WERI-Rb-1 (cell line): ENCODE results near the gene PIP5K1C.

ENCODE experiments used
- DNase-seq: peaks from one replicate; pipeline ENCODE4 v3.0.0-alpha.2; 2020
- H3K27ac ChIP-seq: fragments of 250-450 bp; sonication (Bioruptor Pico); 2 replicates; pipeline ENCODE4 v1.5.1; 2020; ENCODE audit warnings: mild to moderate bottlenecking, moderate library complexity
- H3K27me3 ChIP-seq: fragments of 250-450 bp; sonication (Bioruptor Pico); 2 replicates; pipeline ENCODE4 v1.5.1; 2021; ENCODE audit warnings: mild to moderate bottlenecking, low read depth, moderate library complexity; ENCODE audit not compliant: insufficient read depth, severe bottlenecking
- H3K36me3 ChIP-seq: fragments of 250-450 bp; sonication (Bioruptor Pico); 2 replicates; pipeline ENCODE4 v1.5.1; 2020; ENCODE audit warnings: mild to moderate bottlenecking, moderate library complexity
- H3K4me3 ChIP-seq: 2 replicates; pipeline ENCODE4 v1.5.1; 2011; ENCODE audit warnings: low read depth, mild to moderate bottlenecking, control low read depth, low read length
- H3K9me3 ChIP-seq: fragments of 250-450 bp; sonication (Bioruptor Pico); 2 replicates; pipeline ENCODE4 v1.5.1; 2021; ENCODE audit warnings: mild to moderate bottlenecking, moderate library complexity; ENCODE audit not compliant: severe bottlenecking
- CTCF ChIP-seq: IDR thresholded peaks from 2 replicates; pipeline ENCODE4 v1.5.1; 2011; ENCODE audit warnings: low read depth, mild to moderate bottlenecking, control low read depth, inconsistent platforms, low read length

PIP5K1C gene

GRCh38 chr19:3684817-3685410 lies 15.4 kb downstream of the PIP5K1C start:
- no peak for DNase-seq
- peaks cover 52% of the 10 kb centered on the region for H3K36me3 ChIP-seq
- no peak overlapping the region for H3K27ac ChIP-seq
- H3K9me3 ChIP-seq = peaks cover 4% of the 10 kb centered on the region
- TF ChIP-seq CTCF = 0 out of 2 replicates have a peak, but pooled peaks have one; percentile 18
- no peak overlapping the region for H3K4me3 ChIP-seq
- no peaks in the 10 kb centered on the region for H3K27me3 ChIP-seq

GRCh38 chr19:3684054-3684816 lies 16.0 kb downstream of the PIP5K1C start:
- Histone ChIP-seq H3K27me3 (no peaks in the 10 kb centered on the region), H3K27ac (no peak overlapping the region), H3K9me3 (peaks cover 4% of the 10 kb centered on the region), H3K4me3 (no peak overlapping the region), H3K36me3 (peaks cover 51% of the 10 kb centered on the region)
- no peak for TF ChIP-seq CTCF
- DNase-seq = no peak

DNA sequence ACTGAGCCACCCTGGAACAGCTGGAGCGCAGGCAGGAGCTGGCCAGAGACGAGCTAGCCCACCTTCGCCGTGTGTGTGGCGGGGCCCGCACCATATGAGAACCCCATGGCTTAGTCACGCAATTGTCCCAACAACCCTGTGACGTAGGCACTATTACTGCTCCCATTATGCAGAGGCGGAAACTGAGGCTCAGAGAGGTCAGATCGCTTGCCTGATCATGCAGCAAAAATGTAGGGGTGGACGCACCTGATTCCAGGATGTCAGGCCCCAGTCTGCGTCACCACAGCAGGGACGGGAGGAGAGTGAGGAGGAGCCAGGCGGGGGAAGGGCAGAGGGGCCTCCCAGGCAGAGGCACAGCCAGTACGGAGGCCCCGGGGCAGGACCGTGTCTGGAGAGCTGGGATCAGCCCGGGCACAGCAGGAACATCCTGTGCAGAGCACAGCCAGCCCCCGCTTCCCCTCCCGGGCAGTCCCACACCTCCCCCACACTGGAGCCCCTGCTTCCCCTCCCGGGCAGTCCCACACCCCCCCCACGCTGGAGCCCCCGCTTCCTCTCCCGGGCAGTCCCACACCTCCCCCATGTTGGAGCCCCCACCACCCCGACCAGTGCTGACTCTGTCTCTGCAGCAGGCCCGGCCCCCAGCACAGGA lies 16.7 kb downstream of the PIP5K1C start:
- TF ChIP-seq CTCF = no peak
- no peaks in the 10 kb centered on the region for H3K27me3 ChIP-seq
- H3K36me3 ChIP-seq = peaks cover 49% of the 10 kb centered on the region
- H3K4me3 ChIP-seq = no peak overlapping the region
- peaks cover 4% of the 10 kb centered on the region for H3K9me3 ChIP-seq
- no peak overlapping the region for H3K27ac ChIP-seq
- DNase-seq = no peak

DNA sequence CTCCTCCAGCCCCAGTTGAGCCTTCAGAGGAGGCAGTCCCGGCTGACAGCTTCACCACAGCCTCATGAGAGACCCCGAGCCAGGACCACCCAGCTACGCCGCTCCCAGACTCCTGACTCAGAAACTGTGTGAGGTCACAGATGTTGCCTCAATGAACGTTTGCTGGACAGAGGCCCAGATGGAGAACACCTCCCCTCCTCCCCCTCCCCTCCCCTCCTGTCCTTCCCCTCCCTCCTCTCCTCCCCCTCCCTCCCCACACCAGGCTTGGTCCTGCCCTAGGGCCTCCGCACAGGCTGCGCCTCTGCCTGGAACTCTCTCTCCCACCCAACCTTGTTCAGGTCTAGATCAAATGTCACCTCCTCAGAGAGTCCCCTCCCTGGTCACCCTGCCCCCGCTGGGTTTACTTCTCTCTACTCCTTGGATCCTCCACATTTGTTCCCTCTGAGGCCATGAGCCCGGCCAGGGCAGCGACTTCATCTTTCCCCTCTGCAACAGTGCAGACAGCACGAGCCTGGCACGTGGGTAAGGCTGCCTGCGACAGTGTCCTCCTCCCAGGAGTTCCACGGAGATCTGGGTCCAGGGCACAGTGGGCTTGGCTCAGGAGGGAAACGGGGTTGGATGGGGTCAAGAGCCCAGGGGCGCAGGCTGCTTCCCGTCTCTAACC lies 17.4 kb downstream of the PIP5K1C start:
- H3K27ac ChIP-seq = no peak overlapping the region
- DNase-seq = peak; percentile 30
- peaks cover 4% of the 10 kb centered on the region for H3K9me3 ChIP-seq
- H3K36me3 ChIP-seq = peaks cover 44% of the 10 kb centered on the region
- no peak overlapping the region for H3K4me3 ChIP-seq
- no peak for TF ChIP-seq CTCF
- H3K27me3 ChIP-seq = no peaks in the 10 kb centered on the region

- Histone ChIP-seq H3K27ac (no peak overlapping the region), H3K4me3 (no peak overlapping the region), H3K36me3 (peaks cover 44% of the 10 kb centered on the region), H3K27me3 (no peaks in the 10 kb centered on the region), H3K9me3 (peaks cover 4% of the 10 kb centered on the region)
- no peak for TF ChIP-seq CTCF
- no peak for DNase-seq
Measured at GRCh38 chr19:3682286-3682685, 18.0 kb downstream of the PIP5K1C start.
